ENCODE results near the gene ARID4B.

DNA sequence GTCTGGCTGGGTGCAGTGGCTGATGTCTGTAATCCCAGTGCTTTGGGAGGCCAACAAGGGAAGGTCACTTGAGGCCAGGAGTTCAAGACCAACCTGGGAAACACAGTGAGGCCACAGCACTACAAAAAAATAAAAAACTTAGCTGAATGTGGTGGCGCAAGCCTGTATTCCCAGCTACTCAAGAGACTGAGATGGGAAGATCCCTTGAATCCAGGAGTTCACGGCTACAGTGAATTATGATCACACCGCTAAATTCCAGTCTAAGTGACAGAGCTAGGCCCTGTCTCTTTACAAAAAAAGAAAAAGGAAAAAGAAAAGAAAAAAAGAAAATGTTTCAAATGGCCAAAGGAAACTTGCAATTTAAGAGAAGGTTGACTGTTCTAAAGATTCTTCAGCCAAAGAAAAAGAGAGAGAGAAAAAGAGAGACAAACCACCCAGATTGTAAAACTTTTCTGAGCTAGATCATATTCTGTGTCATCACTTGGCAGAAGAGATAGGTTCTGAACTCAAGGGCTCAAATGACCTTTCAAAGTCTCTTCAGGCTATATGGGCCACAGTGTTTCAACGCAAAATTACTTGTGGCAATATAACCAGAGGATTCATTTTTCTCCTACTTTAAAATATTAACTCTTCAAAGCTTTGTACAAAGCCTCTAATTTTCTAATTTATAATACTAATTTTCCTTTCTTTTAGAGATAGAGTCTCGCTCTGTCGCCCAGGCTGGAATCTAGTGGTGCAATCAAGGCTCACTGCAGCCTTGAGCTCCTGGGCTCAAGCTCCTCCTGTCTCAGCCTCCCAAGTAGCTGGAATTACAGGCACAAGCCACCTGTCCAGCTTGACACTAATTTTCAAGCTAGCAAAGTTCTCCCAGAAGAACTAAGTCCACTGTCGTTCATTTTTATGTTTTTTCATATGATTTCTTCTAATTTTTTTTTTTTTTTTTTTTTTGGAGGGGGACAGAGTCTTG is 20.5 kb downstream of the ARID4B start:
- TF ChIP-seq, protein P1, sequence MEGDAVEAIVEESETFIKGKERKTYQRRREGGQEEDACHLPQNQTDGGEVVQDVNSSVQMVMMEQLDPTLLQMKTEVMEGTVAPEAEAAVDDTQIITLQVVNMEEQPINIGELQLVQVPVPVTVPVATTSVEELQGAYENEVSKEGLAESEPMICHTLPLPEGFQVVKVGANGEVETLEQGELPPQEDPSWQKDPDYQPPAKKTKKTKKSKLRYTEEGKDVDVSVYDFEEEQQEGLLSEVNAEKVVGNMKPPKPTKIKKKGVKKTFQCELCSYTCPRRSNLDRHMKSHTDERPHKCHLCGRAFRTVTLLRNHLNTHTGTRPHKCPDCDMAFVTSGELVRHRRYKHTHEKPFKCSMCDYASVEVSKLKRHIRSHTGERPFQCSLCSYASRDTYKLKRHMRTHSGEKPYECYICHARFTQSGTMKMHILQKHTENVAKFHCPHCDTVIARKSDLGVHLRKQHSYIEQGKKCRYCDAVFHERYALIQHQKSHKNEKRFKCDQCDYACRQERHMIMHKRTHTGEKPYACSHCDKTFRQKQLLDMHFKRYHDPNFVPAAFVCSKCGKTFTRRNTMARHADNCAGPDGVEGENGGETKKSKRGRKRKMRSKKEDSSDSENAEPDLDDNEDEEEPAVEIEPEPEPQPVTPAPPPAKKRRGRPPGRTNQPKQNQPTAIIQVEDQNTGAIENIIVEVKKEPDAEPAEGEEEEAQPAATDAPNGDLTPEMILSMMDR (IDR thresholded peaks at IDR 0.05), result no peak
- TF ChIP-seq POLR2A (IDR thresholded peaks at IDR 0.05), result no peak

Measured in Peyer's patch (tissue), 4 donors.